Measurements from ENCODE around the gene CCL1. TPM values are rescaled to one million over a fixed set of nuclear protein-coding genes. Genes with fewer than 3 reads are reported as not detected.

CCL1 gene
- polyA plus RNA-seq, 3 donors: not detected

- no peak for DNase-seq (ENCODE audit: extremely low read depth in 1 of 11, low read depth in 9 of 11, low spot score in 4 of 11)
Measured at GRCh38 chr17:34314279-34314678, 48.8 kb downstream of the CCL1 start.

- peak in 3 of 11 donors; percentile 20 to 43 (median 43) for DNase-seq (ENCODE audit: extremely low read depth in 1 of 11, low read depth in 9 of 11, low spot score in 4 of 11)
Measured at GRCh38 chr17:34313164-34313563, 49.9 kb downstream of the CCL1 start.

GRCh38 chr17:34312080-34312479 is 51.0 kb downstream of the CCL1 start:
- peak in 7 of 11 donors; percentile 18 to 54 (median 41) for DNase-seq (ENCODE audit: extremely low read depth in 1 of 11, low read depth in 9 of 11, low spot score in 4 of 11)

- no peak for DNase-seq (ENCODE audit: extremely low read depth in 1 of 11, low read depth in 9 of 11, low spot score in 4 of 11)
Measured at GRCh38 chr17:34311291-34311690, 51.7 kb downstream of the CCL1 start.

Other genes with a start within 250 kb of the CCL1 start
- 10 to 100 TPM; 15.6 to 18.5 (median 16.4) TPM for gene CCL2, start 107.9 kb downstream of the CCL1 start, polyA plus RNA-seq (ENCODE audit: insufficient read length in 3 of 3)
- not detected for gene CCL7, start 93.0 kb downstream of the CCL1 start, polyA plus RNA-seq (ENCODE audit: insufficient read length in 3 of 3)
- gene CCL11, start 77.5 kb downstream of the CCL1 start, polyA plus RNA-seq (ENCODE audit: insufficient read length in 3 of 3): 1 to 10 TPM in 1 of 3 donors, under 1 TPM in 2; 0.50 to 1.1 (median 0.70) TPM
- gene CCL8, start 43.8 kb downstream of the CCL1 start, polyA plus RNA-seq (ENCODE audit: insufficient read length in 3 of 3): under 1 TPM in 1 of 3 donors, not detected in 2; 0.24 TPM
- under 1 TPM in 2 of 3 donors, not detected in 1; 0.30 to 0.40 TPM for gene CCL13, start 6.8 kb downstream of the CCL1 start, polyA plus RNA-seq (ENCODE audit: insufficient read length in 3 of 3)
- 1 to 10 TPM; 2.0 to 4.7 (median 4.5) TPM for gene TMEM132E, start 216.3 kb upstream of the CCL1 start, polyA plus RNA-seq (ENCODE audit: insufficient read length in 3 of 3)